NCI-H2227 (cell line): ENCODE data around the gene PPM1E.

Experiments
- DNase-seq: peaks from one replicate; lab custom pipeline; 2025; ENCODE audit not compliant: unreplicated experiment; lab: John Stamatoyannopoulos, UW

The PPM1E gene

GRCh38 chr17:58993311-58993710, 237.7 kb downstream of the PPM1E start:
- no peak for DNase-seq

- DNase-seq = no peak
These were observed 239.7 kb downstream of the PPM1E start for GRCh38 chr17:58995247-58995940.

GRCh38 chr17:58996968-58997367, 241.3 kb downstream of the PPM1E start:
- DNase-seq = no peak

GRCh38 chr17:58997756-58998553, 242.3 kb downstream of the PPM1E start:
- DNase-seq = no peak

- no peak for DNase-seq
These were observed 243.2 kb downstream of the PPM1E start for GRCh38 chr17:58998871-58999270.

- DNase-seq = no peak
These were observed 243.8 kb downstream of the PPM1E start for GRCh38 chr17:58999500-58999899.

GRCh38 chr17:59000022-59000421, 244.4 kb downstream of the PPM1E start:
- DNase-seq = no peak

- no peak for DNase-seq
These were observed 245.6 kb downstream of the PPM1E start for GRCh38 chr17:59001158-59001814.

GRCh38 chr17:59002126-59002525, 246.5 kb downstream of the PPM1E start:
- DNase-seq = no peak

- DNase-seq = no peak
These were observed 247.2 kb downstream of the PPM1E start for GRCh38 chr17:59002848-59003247.

GRCh38 chr17:59003860-59004259, 248.2 kb downstream of the PPM1E start:
- DNase-seq = no peak

- DNase-seq = peak; percentile 75
These were observed 248.9 kb downstream of the PPM1E start for GRCh38 chr17:59004338-59005111.

GRCh38 chr17:59007995-59008394, 252.3 kb downstream of the PPM1E start:
- DNase-seq = no peak

GRCh38 chr17:59008737-59009136, 253.1 kb downstream of the PPM1E start:
- DNase-seq = no peak

GRCh38 chr17:59010026-59010425, 254.4 kb downstream of the PPM1E start:
- DNase-seq = no peak

- DNase-seq = no peak
These were observed 256.3 kb downstream of the PPM1E start for GRCh38 chr17:59011975-59012374.

GRCh38 chr17:59018019-59018418, 262.4 kb downstream of the PPM1E start:
- no peak for DNase-seq

- DNase-seq = no peak
These were observed 269.3 kb downstream of the PPM1E start for GRCh38 chr17:59024916-59025315.

GRCh38 chr17:59026176-59026939, 270.7 kb downstream of the PPM1E start:
- DNase-seq = no peak

GRCh38 chr17:59027750-59028149, 272.1 kb downstream of the PPM1E start:
- DNase-seq = no peak
